Stomach (tissue), 4 donors: Measurements from ENCODE around the gene PTGDS.

Source experiments
- POLR2A ChIP-seq, 4 donors: fragments of 450-650 bp; IDR thresholded peaks; one replicate each; pipeline ENCODE4 v1.6.1; 2016; ENCODE audit warnings: antibody characterized with exemption in 4 of 4, control low read depth in 2 of 4, mild to moderate bottlenecking in 1 of 4, moderate library complexity in 1 of 4
- POLR2AphosphoS5 ChIP-seq, 3 donors: sonication (generic); formaldehyde crosslinking; IDR thresholded peaks; one replicate each; pipeline ENCODE4 v1.6.1; 2016; ENCODE audit warnings: antibody characterized with exemption in 3 of 3

- TF ChIP-seq POLR2AphosphoS5 (IDR thresholded peaks at IDR 0.05) (no peak), POLR2A (IDR thresholded peaks at IDR 0.05) (no peak)
These were observed 37.7 kb downstream of the PTGDS start for GRCh38 chr9:137014776-137015539.
